ENCODE results near the gene RAB5IF. TPM values are rescaled to one million over a fixed set of nuclear protein-coding genes. Genes with fewer than 3 reads are reported as not detected.

Gene RAB5IF
- total and polyA plus RNA-seq, 2 of the 13 experiments (the other 11 are each of a cell fraction or from before 2014, with no cell fraction given): 261 to 305 TPM

DNA sequence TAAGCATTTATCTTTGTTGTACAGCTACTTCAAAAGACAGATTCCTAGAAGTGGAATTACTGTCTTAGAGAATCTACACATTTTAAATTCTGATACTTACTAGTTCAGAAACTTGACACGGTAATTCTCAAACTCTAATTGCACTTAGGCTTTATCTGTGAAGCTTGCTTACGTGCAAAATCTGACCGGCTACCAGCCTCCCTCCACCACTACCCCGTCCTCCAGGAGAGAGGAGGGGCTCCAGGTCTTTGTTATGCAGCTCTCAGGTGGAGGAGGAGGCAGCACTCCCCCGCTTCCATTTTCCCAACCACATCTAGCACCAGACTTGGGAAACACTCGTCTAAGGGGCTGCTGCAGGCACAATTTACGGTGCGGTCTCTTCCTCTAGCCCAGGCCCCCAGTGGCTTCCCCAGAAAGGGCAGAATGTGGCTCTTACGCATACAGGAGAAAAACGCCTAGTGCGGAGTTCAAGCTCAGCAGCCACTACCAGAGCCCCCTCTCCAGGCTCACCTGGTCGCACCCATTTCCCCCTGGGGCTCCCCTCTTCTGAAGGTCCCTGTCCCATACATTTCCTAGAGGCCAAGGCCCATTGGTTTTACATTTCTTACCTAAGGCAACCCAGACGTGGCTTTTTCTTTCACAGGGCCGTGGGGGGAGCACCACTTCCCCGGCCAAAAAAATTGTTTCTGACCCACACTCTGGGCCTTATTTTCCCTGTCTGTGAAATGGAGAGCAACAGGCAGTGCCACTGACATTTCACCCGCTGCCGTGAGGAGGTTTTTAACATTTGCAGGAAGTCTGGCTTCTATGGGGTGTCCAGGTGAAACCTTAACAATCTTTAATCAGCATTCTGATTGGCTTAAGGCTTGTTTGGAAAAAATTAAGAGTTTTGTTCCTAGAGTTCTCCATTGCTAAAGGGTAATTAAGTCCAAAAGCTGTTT is 33.7 kb upstream of the RAB5IF start (continued):
- no peak for TF ChIP-seq ZBTB25 (CRISPR knock-in tag; IDR thresholded peaks at IDR 0.05)
- TF ChIP-seq POGZ (CRISPR knock-in tag; IDR thresholded peaks at IDR 0.05): no peak
- TF ChIP-seq, protein P1, sequence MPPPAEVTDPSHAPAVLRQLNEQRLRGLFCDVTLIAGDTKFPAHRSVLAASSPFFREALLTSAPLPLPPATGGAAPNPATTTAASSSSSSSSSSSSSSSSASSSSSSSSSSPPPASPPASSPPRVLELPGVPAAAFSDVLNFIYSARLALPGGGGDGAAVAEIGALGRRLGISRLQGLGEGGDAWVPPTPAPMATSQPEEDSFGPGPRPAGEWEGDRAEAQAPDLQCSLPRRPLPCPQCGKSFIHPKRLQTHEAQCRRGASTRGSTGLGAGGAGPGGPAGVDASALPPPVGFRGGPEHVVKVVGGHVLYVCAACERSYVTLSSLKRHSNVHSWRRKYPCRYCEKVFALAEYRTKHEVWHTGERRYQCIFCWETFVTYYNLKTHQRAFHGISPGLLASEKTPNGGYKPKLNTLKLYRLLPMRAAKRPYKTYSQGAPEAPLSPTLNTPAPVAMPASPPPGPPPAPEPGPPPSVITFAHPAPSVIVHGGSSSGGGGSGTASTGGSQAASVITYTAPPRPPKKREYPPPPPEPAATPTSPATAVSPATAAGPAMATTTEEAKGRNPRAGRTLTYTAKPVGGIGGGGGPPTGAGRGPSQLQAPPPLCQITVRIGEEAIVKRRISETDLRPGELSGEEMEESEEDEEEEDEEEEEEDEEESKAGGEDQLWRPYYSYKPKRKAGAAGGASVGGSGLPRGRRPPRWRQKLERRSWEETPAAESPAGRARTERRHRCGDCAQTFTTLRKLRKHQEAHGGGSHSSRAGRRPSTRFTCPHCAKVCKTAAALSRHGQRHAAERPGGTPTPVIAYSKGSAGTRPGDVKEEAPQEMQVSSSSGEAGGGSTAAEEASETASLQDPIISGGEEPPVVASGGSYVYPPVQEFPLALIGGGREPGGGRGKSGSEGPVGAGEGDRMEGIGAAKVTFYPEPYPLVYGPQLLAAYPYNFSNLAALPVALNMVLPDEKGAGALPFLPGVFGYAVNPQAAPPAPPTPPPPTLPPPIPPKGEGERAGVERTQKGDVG (CRISPR knock-in tag; IDR thresholded peaks at IDR 0.05; ENCODE audit: borderline replicate concordance): no peak
- TF ChIP-seq ISL2 (CRISPR knock-in tag; IDR thresholded peaks at IDR 0.05): no peak
- TF ChIP-seq IKZF1 (IDR thresholded peaks at IDR 0.05): no peak
- TF ChIP-seq ZNF414 (CRISPR knock-in tag; IDR thresholded peaks at IDR 0.05): no peak
- no peak for TF ChIP-seq ZNF740 (CRISPR knock-in tag; IDR thresholded peaks at IDR 0.05)
- TF ChIP-seq ZNF18 (CRISPR knock-in tag; IDR thresholded peaks at IDR 0.05; ENCODE audit: insufficient replicate concordance): no peak
- no peak for TF ChIP-seq MAFG (CRISPR knock-in tag; IDR thresholded peaks at IDR 0.05)
- TF ChIP-seq NBN (conservative IDR thresholded peaks at IDR 0.05): no peak
- no peak; the same call in 1 of the 2 replicates for TF ChIP-seq ZNF598 (CRISPR knock-in tag; IDR thresholded peaks at IDR 0.05; ENCODE audit: borderline replicate concordance)
- no peak for TF ChIP-seq ZFP90 (CRISPR knock-in tag; IDR thresholded peaks at IDR 0.05; ENCODE audit: borderline replicate concordance)
- TF ChIP-seq, protein P2, sequence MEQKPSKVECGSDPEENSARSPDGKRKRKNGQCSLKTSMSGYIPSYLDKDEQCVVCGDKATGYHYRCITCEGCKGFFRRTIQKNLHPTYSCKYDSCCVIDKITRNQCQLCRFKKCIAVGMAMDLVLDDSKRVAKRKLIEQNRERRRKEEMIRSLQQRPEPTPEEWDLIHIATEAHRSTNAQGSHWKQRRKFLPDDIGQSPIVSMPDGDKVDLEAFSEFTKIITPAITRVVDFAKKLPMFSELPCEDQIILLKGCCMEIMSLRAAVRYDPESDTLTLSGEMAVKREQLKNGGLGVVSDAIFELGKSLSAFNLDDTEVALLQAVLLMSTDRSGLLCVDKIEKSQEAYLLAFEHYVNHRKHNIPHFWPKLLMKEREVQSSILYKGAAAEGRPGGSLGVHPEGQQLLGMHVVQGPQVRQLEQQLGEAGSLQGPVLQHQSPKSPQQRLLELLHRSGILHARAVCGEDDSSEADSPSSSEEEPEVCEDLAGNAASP (CRISPR knock-in tag; IDR thresholded peaks at IDR 0.05; ENCODE audit: borderline replicate concordance): no peak
- no peak for TF ChIP-seq EZH2 (conservative IDR thresholded peaks at IDR 0.05; ENCODE audit: low read depth, low read length)
- no peak; the same call in 2 of the 3 replicates for TF ChIP-seq MXI1 (IDR thresholded peaks at IDR 0.05; ENCODE audit: borderline replicate concordance, low read depth, low read length)
- no peak for TF ChIP-seq DDIT3 (CRISPR knock-in tag; IDR thresholded peaks at IDR 0.05)
- no peak for TF ChIP-seq TBX2 (CRISPR knock-in tag; IDR thresholded peaks at IDR 0.05; ENCODE audit: borderline replicate concordance)

All from HepG2 (cell line).